Esophagus squamous epithelium (tissue), 5 donors: ENCODE results near the gene MYO15A. TPM values are rescaled to one million over a fixed set of nuclear protein-coding genes. Genes with fewer than 3 reads are reported as not detected.

ENCODE experiments used
- DNase-seq: peaks from one replicate; lab custom pipeline; 2025; lab: John Stamatoyannopoulos, UW
- H3K27ac ChIP-seq, 4 donors: fragments of 200-600 bp; sonication (generic); one replicate each; pipeline ENCODE4 v1.5.1; 2016 to 2019; ENCODE audit warnings: mild to moderate bottlenecking in 1 of 4
- H3K27me3 ChIP-seq, 4 donors: fragments of 200-600 bp; sonication (generic); 1 replicate in 3 of 4; 2 replicates in 1 of 4; pipeline versions ENCODE4 v1.5.1 to v1.6.0; 2017 to 2021; ENCODE audit warnings: antibody characterized with exemption in 1 of 4
- H3K36me3 ChIP-seq, 3 donors: fragments of 200-600 bp; sonication (generic); one replicate each; pipeline ENCODE4 v1.5.1; 2016 to 2019
- H3K4me1 ChIP-seq, 3 donors: fragments of 200-600 bp; sonication (generic); one replicate each; pipeline ENCODE4 v1.5.1; 2017 to 2019
- H3K4me3 ChIP-seq, 4 donors: fragments of 200-600 bp; sonication (generic); 1 replicate in 3 of 4; 2 replicates in 1 of 4; pipeline ENCODE4 v1.5.1; 2016 to 2019; ENCODE audit warnings: mild to moderate bottlenecking in 2 of 4, moderate library complexity in 1 of 4
- H3K9me3 ChIP-seq, 3 donors: fragments of 200-600 bp; sonication (generic); one replicate each; pipeline ENCODE4 v1.5.1; 2016 to 2019
- CTCF ChIP-seq, 6 experiments: fragments of 450-650 bp in 4 of 6; fragments of 200-600 bp in 2 of 6; sonication (generic) in 2 of 6; IDR thresholded peaks; one replicate each; pipeline ENCODE4 v1.5.1; 2016 to 2019; ENCODE audit warnings: antibody characterized with exemption in 6 of 6, mild to moderate bottlenecking in 4 of 6, moderate library complexity in 4 of 6
- POLR2A ChIP-seq, 4 donors: fragments of 450-650 bp; IDR thresholded peaks; one replicate each; pipeline ENCODE4 v1.6.1; 2017; ENCODE audit warnings: antibody characterized with exemption in 4 of 4, mild to moderate bottlenecking in 4 of 4, moderate library complexity in 3 of 4
- WGBS, 2 donors: methylation state at CpG; one replicate each; pipeline ENCODE4 v1.1.5; 2018; 5-methylcytosine and 5-hydroxymethylcytosine counted together
- intact Hi-C: fragments of 100-400 bp; cut with DNase I; formaldehyde crosslinking; loops from one replicate; pipeline ENCODE4 v1.15.0; 2022
- total RNA-seq, 4 donors: library from RNA; depleted of rRNA; stranded (reverse); fragments of >200 nt; gene quantifications; one replicate each; pipeline ENCODE4 v1.1.0, GENCODE V29; 2016
- donor health status: DM: yes; HTN: yes; CAD: no.

MYO15A gene
- total RNA-seq, 4 donors from 2014 or later = 0.18 to 1.7 (median 0.30) TPM; not detected in 1

- H3K4me3 ChIP-seq = no peak overlapping the region
- H3K36me3 ChIP-seq = no peaks in the 10 kb centered on the region
- no peak for DNase-seq
- no peak overlapping the region for H3K27ac ChIP-seq
- peaks cover 5 to 32% (median 21%) of the 10 kb centered on the region in 3 donors for H3K4me1 ChIP-seq
- no peaks in the 10 kb centered on the region for H3K9me3 ChIP-seq
- H3K27me3 ChIP-seq = no peaks in the 10 kb centered on the region
- intact Hi-C loops = no loop called here
- WGBS, 2 donors = 86 to 88% methylated on average over 5 of the region's 5 CpGs
- TF ChIP-seq CTCF (IDR thresholded peaks at IDR 0.05) = no peak
- TF ChIP-seq POLR2A (IDR thresholded peaks at IDR 0.05) = no peak
Observed at GRCh38 chr17:18160128-18160856, 51.7 kb downstream of the MYO15A start.

- intact Hi-C loops = no loop called here
- TF ChIP-seq CTCF (IDR thresholded peaks at IDR 0.05) = no peak
- no peak for TF ChIP-seq POLR2A (IDR thresholded peaks at IDR 0.05)
- Histone ChIP-seq H3K4me1 (peaks cover 5 to 28% (median 21%) of the 10 kb centered on the region in 3 donors), H3K9me3 (no peaks in the 10 kb centered on the region), H3K36me3 (no peaks in the 10 kb centered on the region), H3K27me3 (no peaks in the 10 kb centered on the region), H3K27ac (no peak overlapping the region), H3K4me3 (no peak overlapping the region)
- WGBS, 2 donors = 79 to 81% methylated on average over 7 to 10 of the region's 12 CpGs
- DNase-seq = no peak
Observed at GRCh38 chr17:18161207-18162145, 52.9 kb downstream of the MYO15A start.

GRCh38 chr17:18163547-18163946 lies 55.0 kb downstream of the MYO15A start:
- Histone ChIP-seq H3K4me3 (no peak overlapping the region), H3K9me3 (no peaks in the 10 kb centered on the region), H3K27me3 (no peaks in the 10 kb centered on the region), H3K4me1 (peaks cover 1 to 7% (median 4%) of the 10 kb centered on the region in 3 donors), H3K36me3 (no peaks in the 10 kb centered on the region), H3K27ac (no peak overlapping the region)
- 40 to 60% methylated on average over 1 to 5 of the region's 7 CpGs for WGBS, 2 donors
- DNase-seq = no peak
- intact Hi-C loops = no loop called here
- TF ChIP-seq CTCF (IDR thresholded peaks at IDR 0.05) = no peak

- intact Hi-C loops = no loop called here
- TF ChIP-seq POLR2A (IDR thresholded peaks at IDR 0.05) = no peak
- TF ChIP-seq CTCF (IDR thresholded peaks at IDR 0.05) = no peak
Observed at GRCh38 chr17:18166894-18167293, 58.3 kb downstream of the MYO15A start.

GRCh38 chr17:18167421-18167820 lies 58.9 kb downstream of the MYO15A start:
- Histone ChIP-seq H3K27me3 (no peaks in the 10 kb centered on the region), H3K4me3 (no peak overlapping the region), H3K36me3 (no peaks in the 10 kb centered on the region), H3K4me1 (no peaks in the 10 kb centered on the region), H3K27ac (no peak overlapping the region), H3K9me3 (no peaks in the 10 kb centered on the region)
- intact Hi-C loops = no loop called here
- TF ChIP-seq CTCF (IDR thresholded peaks at IDR 0.05) = no peak
- no peak for TF ChIP-seq POLR2A (IDR thresholded peaks at IDR 0.05)
- 67 to 96% methylated on average over 3 to 9 of the region's 10 CpGs for WGBS, 2 donors
- DNase-seq = no peak

More at GRCh38 chr17:18166894-18167293, 58.3 kb downstream of the MYO15A start:
- H3K4me1 ChIP-seq = no peaks in the 10 kb centered on the region
- H3K4me3 ChIP-seq = no peak overlapping the region
- H3K27me3 ChIP-seq = no peaks in the 10 kb centered on the region
- WGBS, 2 donors = 33 to 62% methylated on average over 5 of the region's 5 CpGs
- H3K36me3 ChIP-seq = no peaks in the 10 kb centered on the region
- no peak overlapping the region for H3K27ac ChIP-seq
- DNase-seq = no peak
- H3K9me3 ChIP-seq = no peaks in the 10 kb centered on the region
